Loucy (cell line): ENCODE measurements around the gene PDZD7.

Source experiments
- H2AFZ ChIP-seq: fragments of 200-600 bp; sonication (generic); 2 replicates; pipeline ENCODE4 v1.6.0; 2016; ENCODE audit warnings: antibody characterized with exemption, mild to moderate bottlenecking, low read length, moderate library complexity
- H3F3A ChIP-seq: fragments of 200-600 bp; 2 replicates; pipeline ENCODE4 v1.6.0; 2016; ENCODE audit warnings: antibody characterized with exemption, low read depth, mild to moderate bottlenecking
- H3K27me3 ChIP-seq: fragments of 200-600 bp; sonication (generic); 2 replicates; pipeline ENCODE4 v1.6.1; 2014; ENCODE audit warnings: low read length, mild to moderate bottlenecking; ENCODE audit not compliant: insufficient read depth, poor library complexity, severe bottlenecking
- H3K36me3 ChIP-seq: fragments of 200-600 bp; sonication (generic); 2 replicates; pipeline ENCODE4 v1.6.1; 2016; ENCODE audit warnings: low read length; ENCODE audit not compliant: insufficient read depth
- H3K4me1 ChIP-seq: fragments of 200-600 bp; sonication (generic); 2 replicates; pipeline ENCODE4 v1.5.1; 2014; ENCODE audit warnings: low read length, mild to moderate bottlenecking; ENCODE audit not compliant: insufficient read depth, poor library complexity, severe bottlenecking
- H3K4me2 ChIP-seq: fragments of 200-600 bp; sonication (generic); 2 replicates; pipeline ENCODE4 v1.6.0; 2014; ENCODE audit warnings: antibody characterized with exemption, low read length, low read depth, mild to moderate bottlenecking; ENCODE audit not compliant: poor library complexity, severe bottlenecking
- H3K4me3 ChIP-seq: fragments of 200-600 bp; sonication (generic); 2 replicates; pipeline ENCODE4 v1.5.1; 2014; ENCODE audit warnings: low read length, mild to moderate bottlenecking, mixed read lengths; ENCODE audit not compliant: poor library complexity, severe bottlenecking
- H3K79me2 ChIP-seq: fragments of 200-600 bp; sonication (generic); 2 replicates; pipeline ENCODE4 v1.6.1; 2014; ENCODE audit warnings: low read length; ENCODE audit not compliant: insufficient read depth
- H3K9ac ChIP-seq: fragments of 200-600 bp; sonication (generic); 2 replicates; pipeline ENCODE4 v1.6.0; 2014; ENCODE audit warnings: mild to moderate bottlenecking, low read depth, low read length, moderate library complexity; ENCODE audit not compliant: poor library complexity, severe bottlenecking
- H3K9me2 ChIP-seq: fragments of 200-600 bp; sonication (generic); replicated peaks from 2 replicates; pipeline ENCODE4 v1.6.1; 2016; ENCODE audit warnings: low read depth, low read length, mixed read lengths
- H3K9me3 ChIP-seq: fragments of 200-600 bp; sonication (generic); 2 replicates; pipeline ENCODE4 v1.6.1; 2014; ENCODE audit warnings: mild to moderate bottlenecking, antibody characterized with exemption, low read length, low read depth; ENCODE audit not compliant: insufficient read depth
- H4K20me1 ChIP-seq: fragments of 200-600 bp; sonication (generic); 2 replicates; pipeline ENCODE4 v1.6.0; 2014; ENCODE audit warnings: antibody characterized with exemption, low read length, mild to moderate bottlenecking; ENCODE audit not compliant: insufficient read depth, poor library complexity, severe bottlenecking
- CTCF ChIP-seq: fragments of 200-600 bp; sonication (generic); conservative IDR thresholded peaks from 2 replicates; pipeline ENCODE4 v1.5.1; 2014; ENCODE audit warnings: mild to moderate bottlenecking, antibody characterized with exemption, low read length
- EZH2phosphoT487 ChIP-seq: fragments of 200-600 bp; IDR thresholded peaks from 2 replicates; pipeline ENCODE4 v1.6.1; 2018; ENCODE audit warnings: antibody characterized with exemption, mild to moderate bottlenecking, moderate library complexity, borderline replicate concordance

Gene PDZD7

GRCh38 chr10:100997360-100998182 lies 33.4 kb downstream of the PDZD7 start:
- no peaks in the 10 kb centered on the region; the same call in 1 of the 2 replicates for H3K36me3 ChIP-seq
- peak overlapping the region; percentile 84 for H3K9ac ChIP-seq
- peaks cover 36% of the 10 kb centered on the region for H3K79me2 ChIP-seq
- no peaks in the 10 kb centered on the region for H3F3A ChIP-seq
- no peaks in the 10 kb centered on the region for H4K20me1 ChIP-seq
- H3K4me2 ChIP-seq = peak overlapping the region; percentile 98
- H3K4me1 ChIP-seq = peaks cover 37% of the 10 kb centered on the region
- H3K9me2 ChIP-seq = no peaks in the 10 kb centered on the region
- no peaks in the 10 kb centered on the region for H3K27me3 ChIP-seq
- peak overlapping the region; percentile 99 for H2AFZ ChIP-seq
- TF ChIP-seq EZH2phosphoT487 (no peak), CTCF (peak; percentile 82)
- H3K4me3 ChIP-seq = peak overlapping the region; percentile 91
- H3K9me3 ChIP-seq = no peaks in the 10 kb centered on the region

- H3K9me3 ChIP-seq = no peaks in the 10 kb centered on the region
Measured at GRCh38 chr10:100996678-100997359, 34.1 kb downstream of the PDZD7 start.

GRCh38 chr10:100995181-100995580 lies 35.7 kb downstream of the PDZD7 start:
- H3K36me3 ChIP-seq = peaks cover 12% of the 10 kb centered on the region; the same call in 1 of the 2 replicates
- H4K20me1 ChIP-seq = no peaks in the 10 kb centered on the region
- no peaks in the 10 kb centered on the region for H3F3A ChIP-seq
- no peaks in the 10 kb centered on the region for H3K9me3 ChIP-seq
- TF ChIP-seq EZH2phosphoT487 (no peak), CTCF (no peak)
- no peaks in the 10 kb centered on the region for H3K9me2 ChIP-seq
- H3K4me3 ChIP-seq = no peak overlapping the region
- H3K4me1 ChIP-seq = peaks cover 19% of the 10 kb centered on the region
- H3K79me2 ChIP-seq = peaks cover 17% of the 10 kb centered on the region
- no peaks in the 10 kb centered on the region for H3K27me3 ChIP-seq
- H3K9ac ChIP-seq = no peak overlapping the region
- no peak overlapping the region for H2AFZ ChIP-seq
- H3K4me2 ChIP-seq = no peak overlapping the region

More at GRCh38 chr10:100996678-100997359, 34.1 kb downstream of the PDZD7 start:
- H3K9ac ChIP-seq = peak overlapping the region; percentile 84
- peak overlapping the region; percentile 98 for H3K4me2 ChIP-seq
- H3K27me3 ChIP-seq = no peaks in the 10 kb centered on the region
- peaks cover 32% of the 10 kb centered on the region for H3K4me1 ChIP-seq
- H3K79me2 ChIP-seq = peaks cover 29% of the 10 kb centered on the region
- peak overlapping the region; percentile 91 for H3K4me3 ChIP-seq
- no peaks in the 10 kb centered on the region for H4K20me1 ChIP-seq
- H3K9me2 ChIP-seq = no peaks in the 10 kb centered on the region
- H2AFZ ChIP-seq = peak overlapping the region; percentile 99
- H3F3A ChIP-seq = no peaks in the 10 kb centered on the region
- no peaks in the 10 kb centered on the region; the same call in 1 of the 2 replicates for H3K36me3 ChIP-seq
- TF ChIP-seq EZH2phosphoT487 = no peak
- no peak for TF ChIP-seq CTCF
